ENCODE data around the gene SRRM3. TPM values are rescaled to one million over a fixed set of nuclear protein-coding genes. Genes with fewer than 3 reads are reported as not detected.

SRRM3 gene
- total and polyA plus RNA-seq, 9 of the 15 experiments (the other 6 are each of a cell fraction or from before 2014, with no cell fraction given) = 0.04 to 0.91 (median 0.46) TPM; not detected in 2

- TF ChIP-seq ZNF740 (CRISPR knock-in tag; IDR thresholded peaks at IDR 0.05) = peak; percentile 88
- TF ChIP-seq ZNF740 (tag; IDR thresholded peaks at IDR 0.05) = 0 out of 4 replicates have a peak, but pooled peaks of 1 of the 2 experiments have one; percentile 41
- no peak for TF ChIP-seq ID3 (CRISPR knock-in tag; IDR thresholded peaks at IDR 0.05)
- TF ChIP-seq ID3 (tag; IDR thresholded peaks at IDR 0.05) = peak; percentile 46; the same call in 1 of the 2 replicates
- no peak for TF ChIP-seq CBX8 (IDR thresholded peaks at IDR 0.05; ENCODE audit: borderline replicate concordance, extremely low read depth, low read depth, low read length, poor library complexity, severe bottlenecking)
- TF ChIP-seq ARID1B (IDR thresholded peaks at IDR 0.05) = no peak
- TF ChIP-seq ARID4B (CRISPR knock-in tag; IDR thresholded peaks at IDR 0.05) = peak; percentile 46; the same call in 1 of the 2 replicates
- peak; percentile 86; the same call in 1 of the 2 replicates for TF ChIP-seq LCOR (CRISPR knock-in tag; IDR thresholded peaks at IDR 0.05)
- peak; percentile 91 for TF ChIP-seq HNRNPLL (IDR thresholded peaks at IDR 0.05; ENCODE audit: low read depth, low read length, poor library complexity, severe bottlenecking)
- TF ChIP-seq MNT (conservative IDR thresholded peaks at IDR 0.05) = peak; percentile 79 to 85
- no peak for TF ChIP-seq ZNF324 (CRISPR knock-in tag; IDR thresholded peaks at IDR 0.05)
- TF ChIP-seq U2AF1 (optimal IDR thresholded peaks at IDR 0.05; ENCODE audit: low read depth, low read length) = no peak
- TF ChIP-seq RBM15 (IDR thresholded peaks at IDR 0.05; ENCODE audit: insufficient read depth, low read length) = no peak
- no peak for TF ChIP-seq ZNF77 (CRISPR knock-in tag; IDR thresholded peaks at IDR 0.05)
- TF ChIP-seq JUN (IDR thresholded peaks at IDR 0.05; ENCODE audit: borderline replicate concordance, low read depth, low read length) = 0 out of 2 replicates have a peak, but pooled peaks have one; percentile 22
- peak; percentile 40; the same call in 1 of the 2 replicates for TF ChIP-seq JUN (CRISPR knock-in tag; IDR thresholded peaks at IDR 0.05; ENCODE audit: borderline replicate concordance)
- peak; percentile 95 for TF ChIP-seq GABPA (tag; conservative IDR thresholded peaks at IDR 0.05; ENCODE audit: low read depth)
Observed at GRCh38 chr7:76166404-76167255, 35.1 kb upstream of the SRRM3 start (continued).

All from K562 (cell line).